HG02840 (cell line): ENCODE data around the gene SLC6A7.

ENCODE experiments used
- ATAC-seq: cut with Tn5 transposase; IDR thresholded peaks from one replicate; pipeline ENCODE4 v1.9.1; 2021; ENCODE audit warnings: mild to moderate bottlenecking, moderate library complexity, moderate number of reproducible peaks; ENCODE audit not compliant: unreplicated experiment, low FRiP score

SLC6A7 gene

GRCh38 chr5:150188146-150188842 lies 1.6 kb upstream of the SLC6A7 start:
- ATAC-seq, result no peak

GRCh38 chr5:150189326-150189725 lies 536 bp upstream of the SLC6A7 start:
- ATAC-seq, result no peak

GRCh38 chr5:150190503-150190979 lies 679 bp downstream of the SLC6A7 start:
- no peak for ATAC-seq

GRCh38 chr5:150190987-150191386 lies 1.1 kb downstream of the SLC6A7 start:
- no peak for ATAC-seq

- no peak for ATAC-seq
Observed at GRCh38 chr5:150192462-150192861, 2.6 kb downstream of the SLC6A7 start.

- no peak for ATAC-seq
Observed at GRCh38 chr5:150195736-150196485, 6.0 kb downstream of the SLC6A7 start.

- ATAC-seq, result no peak
Observed at GRCh38 chr5:150196514-150196913, 6.7 kb downstream of the SLC6A7 start.

GRCh38 chr5:150196986-150197385 lies 7.1 kb downstream of the SLC6A7 start:
- ATAC-seq, result no peak

GRCh38 chr5:150197476-150197875 lies 7.6 kb downstream of the SLC6A7 start:
- ATAC-seq, result no peak

GRCh38 chr5:150202501-150202900 lies 12.6 kb downstream of the SLC6A7 start:
- ATAC-seq, result no peak

- no peak for ATAC-seq
Observed at GRCh38 chr5:150203832-150204589, 14.1 kb downstream of the SLC6A7 start.

- no peak for ATAC-seq
Observed at GRCh38 chr5:150204590-150204960, 14.7 kb downstream of the SLC6A7 start.

- no peak for ATAC-seq
Observed at GRCh38 chr5:150206098-150206778, 16.4 kb downstream of the SLC6A7 start.

- ATAC-seq, result no peak
Observed at GRCh38 chr5:150206779-150207115, 16.9 kb downstream of the SLC6A7 start.

GRCh38 chr5:150208187-150209098 lies 18.6 kb downstream of the SLC6A7 start:
- ATAC-seq, result no peak

- ATAC-seq, result no peak
Observed at GRCh38 chr5:150209099-150209635, 19.3 kb downstream of the SLC6A7 start.

- no peak for ATAC-seq
Observed at GRCh38 chr5:150210644-150211043, 20.8 kb downstream of the SLC6A7 start.

GRCh38 chr5:150211156-150212030 lies 21.5 kb downstream of the SLC6A7 start:
- no peak for ATAC-seq
